SKM-1 treated with dmso at 0.1 percent for 144 hours (cell line): Measurements from ENCODE around the gene ADRA2B.
"Not testable (repeated sequence)": the region's sequence is repeated elsewhere in the genome, so short reads cannot be mapped to it uniquely, and the experiment has no call there.

ENCODE experiments used
- DNase-seq: peaks from one replicate; lab custom pipeline; 2025; ENCODE audit not compliant: unreplicated experiment; lab: John Stamatoyannopoulos, UW

The ADRA2B gene

GRCh38 chr2:96116424-96116878 is at the start of gene ADRA2B:
Gene ADRA2B (minus strand): TSS chr2:96116571. CDS start chr2:96116149, 422 bp downstream.
- no peak for DNase-seq

- DNase-seq: no peak
Observed at GRCh38 chr2:96164459-96165184, 48.3 kb upstream of the ADRA2B start.

- DNase-seq: no peak
Observed at GRCh38 chr2:96163768-96164429, 47.5 kb upstream of the ADRA2B start.

- DNase-seq: no peak
Observed at GRCh38 chr2:96163415-96163767, 47.0 kb upstream of the ADRA2B start.

GRCh38 chr2:96161898-96162297 is 45.5 kb upstream of the ADRA2B start:
- DNase-seq: no peak

- DNase-seq: not testable (repeated sequence)
Observed at GRCh38 chr2:96160366-96160765, 44.0 kb upstream of the ADRA2B start.

GRCh38 chr2:96159084-96159830 is 42.9 kb upstream of the ADRA2B start:
- no peak for DNase-seq

- DNase-seq: no peak
Observed at GRCh38 chr2:96158554-96158940, 42.2 kb upstream of the ADRA2B start.

- no peak for DNase-seq
Observed at GRCh38 chr2:96157649-96158553, 41.5 kb upstream of the ADRA2B start.

- DNase-seq: no peak
Observed at GRCh38 chr2:96156926-96157648, 40.7 kb upstream of the ADRA2B start.

- no peak for DNase-seq
Observed at GRCh38 chr2:96156011-96156820, 39.8 kb upstream of the ADRA2B start.

- no peak for DNase-seq
Observed at GRCh38 chr2:96154506-96155380, 38.4 kb upstream of the ADRA2B start.

GRCh38 chr2:96153991-96154431 is 37.6 kb upstream of the ADRA2B start:
- DNase-seq: no peak

- DNase-seq: no peak
Observed at GRCh38 chr2:96153291-96153713, 36.9 kb upstream of the ADRA2B start.

GRCh38 chr2:96152304-96153161 is 36.2 kb upstream of the ADRA2B start:
- no peak for DNase-seq

GRCh38 chr2:96151595-96152303 is 35.4 kb upstream of the ADRA2B start:
- DNase-seq: no peak
